NCI-H345 treated with DMSO at 0.1 percent for 48 hours (cell line): Measurements from ENCODE around the gene MAPK8IP3.

ENCODE experiments used
- DNase-seq: peaks from one replicate; lab custom pipeline; 2025; ENCODE audit not compliant: unreplicated experiment; lab: John Stamatoyannopoulos, UW

The MAPK8IP3 gene

GRCh38 chr16:1809281-1809801, 103.3 kb downstream of the MAPK8IP3 start:
- no peak for DNase-seq

GRCh38 chr16:1810106-1810505, 104.1 kb downstream of the MAPK8IP3 start:
- no peak for DNase-seq

- DNase-seq = no peak
Observed at GRCh38 chr16:1810536-1810935, 104.5 kb downstream of the MAPK8IP3 start.

GRCh38 chr16:1812732-1813163, 106.8 kb downstream of the MAPK8IP3 start:
- peak; percentile 66 for DNase-seq

GRCh38 chr16:1815461-1815860, 109.5 kb downstream of the MAPK8IP3 start:
- no peak for DNase-seq

DNA sequence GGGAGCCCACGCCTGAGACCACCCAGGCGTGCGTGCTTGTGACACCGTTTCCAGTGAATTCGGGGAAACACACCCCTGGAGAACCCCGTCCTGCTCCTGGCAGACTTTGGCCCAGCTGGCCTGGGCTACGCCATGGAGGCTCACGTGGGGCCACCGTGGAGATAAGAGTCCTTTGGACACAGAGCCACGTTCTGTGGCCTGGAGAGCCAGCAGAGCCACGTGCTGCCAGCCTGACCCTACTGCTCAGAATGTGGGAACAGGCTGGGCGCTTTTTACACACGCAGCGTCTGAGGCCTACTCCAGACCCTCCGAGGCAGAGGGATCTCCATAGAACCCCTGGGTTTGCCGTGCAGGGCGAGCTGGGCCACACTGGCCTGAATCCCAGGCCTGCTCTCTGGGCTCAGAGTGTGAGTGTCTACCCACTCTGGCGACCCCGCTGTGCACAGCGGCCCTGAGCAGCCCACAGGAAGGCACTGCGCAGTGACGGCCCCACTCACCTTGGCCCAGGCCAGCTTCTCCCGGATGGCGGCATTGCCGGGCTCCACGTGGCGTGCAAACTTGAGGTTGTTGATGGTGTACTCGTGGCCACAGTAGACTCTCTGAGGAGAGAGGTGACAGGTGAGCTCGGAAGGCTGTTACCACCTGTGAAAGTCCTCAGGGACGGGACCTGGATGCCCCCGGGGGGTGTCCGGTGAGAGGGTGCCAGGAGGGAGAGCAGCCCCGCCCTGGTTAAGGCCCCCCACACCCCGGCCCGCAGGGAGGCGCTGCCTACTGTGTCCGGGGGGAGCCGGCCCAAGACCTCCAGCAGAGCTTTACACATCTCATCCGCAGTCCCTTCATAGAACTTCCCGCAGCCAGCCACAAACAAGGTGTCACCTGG, 110.6 kb downstream of the MAPK8IP3 start:
- no peak for DNase-seq

DNA sequence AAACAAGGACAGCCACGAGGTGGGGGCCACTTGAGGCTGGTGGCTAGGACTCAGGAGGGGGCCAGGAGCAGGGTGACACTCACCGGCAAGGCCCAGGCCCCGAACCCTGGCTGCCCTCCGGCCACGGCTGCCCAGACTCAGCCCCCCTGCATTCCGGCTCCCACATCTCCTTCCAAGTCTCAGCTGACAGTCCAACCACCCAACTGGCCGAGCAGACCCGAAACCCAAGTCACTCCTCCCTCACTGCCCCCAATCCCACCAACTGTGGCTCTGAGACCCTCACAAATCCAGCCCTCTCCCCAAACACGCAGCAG, 111.2 kb downstream of the MAPK8IP3 start:
- no peak for DNase-seq

- DNase-seq = no peak
Observed at GRCh38 chr16:1817716-1818115, 111.7 kb downstream of the MAPK8IP3 start.

- DNase-seq = no peak
Observed at GRCh38 chr16:1818204-1818872, 112.3 kb downstream of the MAPK8IP3 start.

- DNase-seq = no peak
Observed at GRCh38 chr16:1818873-1819525, 113.0 kb downstream of the MAPK8IP3 start.

- no peak for DNase-seq
Observed at GRCh38 chr16:1819611-1820010, 113.6 kb downstream of the MAPK8IP3 start.
